SK-N-SH treated with all-trans-retinoic acid at 6 μM for 48 hours (cell line): Measurements from ENCODE around the gene CHRNA10.

ENCODE experiments used
- ARNTL ChIP-seq: fragments of 450-650 bp; formaldehyde crosslinking; IDR thresholded peaks from 2 replicates; pipeline ENCODE4 v1.5.0; 2020; ENCODE audit warnings: low read depth, mild to moderate bottlenecking, moderate library complexity, borderline replicate concordance
- ESRRG ChIP-seq: fragments of 250-450 bp; sonication (Bioruptor Pico); IDR thresholded peaks from 2 replicates; pipeline ENCODE4 v1.6.1; 2021; ENCODE audit warnings: mild to moderate bottlenecking
- ISL1 ChIP-seq: fragments of 250-450 bp; sonication (Bioruptor Pico); IDR thresholded peaks from 2 replicates; pipeline ENCODE4 v2.1.2; 2022; ENCODE audit warnings: mild to moderate bottlenecking, moderate library complexity
- PPARA ChIP-seq: fragments of 250-450 bp; sonication (Bioruptor Pico); IDR thresholded peaks from 2 replicates; pipeline ENCODE4 v1.5.0; 2020; ENCODE audit warnings: mild to moderate bottlenecking, borderline replicate concordance
- RARB ChIP-seq: fragments of 250-450 bp; sonication (Bioruptor Pico); IDR thresholded peaks from 2 replicates; pipeline ENCODE4 v1.8.0; 2021; ENCODE audit warnings: mild to moderate bottlenecking, moderate library complexity
- ZC3H10 ChIP-seq: fragments of 250-450 bp; sonication (Bioruptor Pico); IDR thresholded peaks from 2 replicates; pipeline ENCODE4 v1.5.1; 2021; ENCODE audit warnings: mild to moderate bottlenecking, moderate library complexity
- ZFP3 ChIP-seq: fragments of 250-450 bp; sonication (Bioruptor Pico); IDR thresholded peaks from 2 replicates; pipeline ENCODE4 v1.5.0; 2020; ENCODE audit warnings: mild to moderate bottlenecking, moderate library complexity
- ZFP30 ChIP-seq: fragments of 450-650 bp; formaldehyde crosslinking; IDR thresholded peaks from 2 replicates; pipeline ENCODE4 v1.5.0; 2022; ENCODE audit warnings: mild to moderate bottlenecking, moderate library complexity
- ZNF8 ChIP-seq: fragments of 450-650 bp; formaldehyde crosslinking; IDR thresholded peaks from 2 replicates; pipeline ENCODE4 v1.5.0; 2020; ENCODE audit warnings: mild to moderate bottlenecking, moderate library complexity
- TF ChIP-seq, protein P1 (sequence below): fragments of 250-450 bp; sonication (Bioruptor Pico); IDR thresholded peaks from 2 replicates; pipeline ENCODE4 v1.8.0; 2021; ENCODE audit warnings: low read depth, mild to moderate bottlenecking, moderate library complexity, borderline replicate concordance
- TF ChIP-seq, protein P2 (sequence below): fragments of 250-450 bp; sonication (Bioruptor Pico); IDR thresholded peaks from 2 replicates; pipeline ENCODE4 v1.5.1; 2021; ENCODE audit warnings: mild to moderate bottlenecking, moderate library complexity
- TF ChIP-seq, protein P3 (sequence below): fragments of 250-450 bp; sonication (Bioruptor Pico); IDR thresholded peaks from 2 replicates; pipeline ENCODE4 v1.8.0; 2020; ENCODE audit warnings: mild to moderate bottlenecking, moderate library complexity, borderline replicate concordance
- TF ChIP-seq, protein P4 (sequence below): fragments of 250-450 bp; sonication (Bioruptor Pico); IDR thresholded peaks from 2 replicates; pipeline ENCODE4 v1.5.1; 2020; ENCODE audit warnings: low read depth, mild to moderate bottlenecking, moderate library complexity
- TF ChIP-seq, protein P5 (sequence below): fragments of 250-450 bp; sonication (Bioruptor Pico); IDR thresholded peaks from 2 replicates; pipeline ENCODE4 v1.5.0; 2020; ENCODE audit warnings: mild to moderate bottlenecking, moderate library complexity

DNA sequence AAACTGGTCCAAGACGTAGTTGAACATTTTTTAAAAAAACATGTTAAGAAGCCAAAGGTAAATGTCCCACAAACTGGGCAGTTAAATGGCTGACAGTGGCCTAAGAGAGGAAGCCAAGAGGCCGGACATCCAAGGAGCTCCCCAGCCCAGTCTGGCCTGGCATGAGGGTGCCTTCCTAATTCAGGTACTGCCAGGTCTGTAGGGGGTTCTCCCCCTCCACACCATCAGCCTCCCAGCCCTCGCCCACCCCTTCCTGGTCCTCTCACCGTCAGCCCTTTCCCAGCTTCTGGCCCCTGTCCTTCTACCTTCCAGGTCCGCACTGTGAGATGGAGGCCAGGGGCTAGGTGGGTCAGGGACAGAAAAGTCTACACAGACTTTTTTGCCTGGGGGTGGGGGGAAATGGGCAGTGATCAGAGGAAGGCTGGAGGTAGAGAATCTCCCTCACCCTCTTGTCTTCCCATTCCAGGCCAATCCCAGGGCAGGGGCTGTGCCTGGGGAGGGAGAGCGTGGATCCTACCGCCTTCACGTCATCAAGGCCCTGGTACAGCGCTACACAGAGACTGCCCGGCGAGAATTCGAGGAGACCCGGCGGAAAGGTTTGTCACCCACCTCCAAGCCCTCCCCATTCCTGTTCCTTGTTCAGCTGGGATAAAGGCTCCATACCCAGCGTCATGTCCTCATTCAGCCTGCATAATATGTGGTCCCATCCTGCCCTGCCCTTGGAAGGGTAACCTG is 35.4 kb downstream of the CHRNA10 start:
- no peak for TF ChIP-seq PPARA
- no peak for TF ChIP-seq ZC3H10 (CRISPR knock-in tag)
- no peak for TF ChIP-seq ZFP30 (CRISPR knock-in tag)
- TF ChIP-seq ZNF8 (CRISPR knock-in tag) = no peak
- TF ChIP-seq ZFP3 = no peak
- no peak for TF ChIP-seq ISL1
- no peak for TF ChIP-seq ESRRG (CRISPR knock-in tag)
- TF ChIP-seq, protein P1, sequence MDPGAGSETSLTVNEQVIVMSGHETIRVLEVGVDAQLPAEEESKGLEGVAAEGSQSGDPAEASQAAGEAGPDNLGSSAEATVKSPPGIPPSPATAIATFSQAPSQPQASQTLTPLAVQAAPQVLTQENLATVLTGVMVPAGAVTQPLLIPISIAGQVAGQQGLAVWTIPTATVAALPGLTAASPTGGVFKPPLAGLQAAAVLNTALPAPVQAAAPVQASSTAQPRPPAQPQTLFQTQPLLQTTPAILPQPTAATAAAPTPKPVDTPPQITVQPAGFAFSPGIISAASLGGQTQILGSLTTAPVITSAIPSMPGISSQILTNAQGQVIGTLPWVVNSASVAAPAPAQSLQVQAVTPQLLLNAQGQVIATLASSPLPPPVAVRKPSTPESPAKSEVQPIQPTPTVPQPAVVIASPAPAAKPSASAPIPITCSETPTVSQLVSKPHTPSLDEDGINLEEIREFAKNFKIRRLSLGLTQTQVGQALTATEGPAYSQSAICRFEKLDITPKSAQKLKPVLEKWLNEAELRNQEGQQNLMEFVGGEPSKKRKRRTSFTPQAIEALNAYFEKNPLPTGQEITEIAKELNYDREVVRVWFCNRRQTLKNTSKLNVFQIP = no peak
- TF ChIP-seq, protein P2, sequence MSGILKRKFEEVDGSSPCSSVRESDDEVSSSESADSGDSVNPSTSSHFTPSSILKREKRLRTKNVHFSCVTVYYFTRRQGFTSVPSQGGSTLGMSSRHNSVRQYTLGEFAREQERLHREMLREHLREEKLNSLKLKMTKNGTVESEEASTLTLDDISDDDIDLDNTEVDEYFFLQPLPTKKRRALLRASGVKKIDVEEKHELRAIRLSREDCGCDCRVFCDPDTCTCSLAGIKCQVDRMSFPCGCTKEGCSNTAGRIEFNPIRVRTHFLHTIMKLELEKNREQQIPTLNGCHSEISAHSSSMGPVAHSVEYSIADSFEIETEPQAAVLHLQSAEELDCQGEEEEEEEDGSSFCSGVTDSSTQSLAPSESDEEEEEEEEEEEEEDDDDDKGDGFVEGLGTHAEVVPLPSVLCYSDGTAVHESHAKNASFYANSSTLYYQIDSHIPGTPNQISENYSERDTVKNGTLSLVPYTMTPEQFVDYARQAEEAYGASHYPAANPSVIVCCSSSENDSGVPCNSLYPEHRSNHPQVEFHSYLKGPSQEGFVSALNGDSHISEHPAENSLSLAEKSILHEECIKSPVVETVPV (CRISPR knock-in tag) = no peak
- no peak for TF ChIP-seq ARNTL (CRISPR knock-in tag)
- TF ChIP-seq, protein P3, sequence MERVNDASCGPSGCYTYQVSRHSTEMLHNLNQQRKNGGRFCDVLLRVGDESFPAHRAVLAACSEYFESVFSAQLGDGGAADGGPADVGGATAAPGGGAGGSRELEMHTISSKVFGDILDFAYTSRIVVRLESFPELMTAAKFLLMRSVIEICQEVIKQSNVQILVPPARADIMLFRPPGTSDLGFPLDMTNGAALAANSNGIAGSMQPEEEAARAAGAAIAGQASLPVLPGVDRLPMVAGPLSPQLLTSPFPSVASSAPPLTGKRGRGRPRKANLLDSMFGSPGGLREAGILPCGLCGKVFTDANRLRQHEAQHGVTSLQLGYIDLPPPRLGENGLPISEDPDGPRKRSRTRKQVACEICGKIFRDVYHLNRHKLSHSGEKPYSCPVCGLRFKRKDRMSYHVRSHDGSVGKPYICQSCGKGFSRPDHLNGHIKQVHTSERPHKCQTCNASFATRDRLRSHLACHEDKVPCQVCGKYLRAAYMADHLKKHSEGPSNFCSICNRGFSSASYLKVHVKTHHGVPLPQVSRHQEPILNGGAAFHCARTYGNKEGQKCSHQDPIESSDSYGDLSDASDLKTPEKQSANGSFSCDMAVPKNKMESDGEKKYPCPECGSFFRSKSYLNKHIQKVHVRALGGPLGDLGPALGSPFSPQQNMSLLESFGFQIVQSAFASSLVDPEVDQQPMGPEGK (CRISPR knock-in tag) = no peak
- TF ChIP-seq, protein P4, sequence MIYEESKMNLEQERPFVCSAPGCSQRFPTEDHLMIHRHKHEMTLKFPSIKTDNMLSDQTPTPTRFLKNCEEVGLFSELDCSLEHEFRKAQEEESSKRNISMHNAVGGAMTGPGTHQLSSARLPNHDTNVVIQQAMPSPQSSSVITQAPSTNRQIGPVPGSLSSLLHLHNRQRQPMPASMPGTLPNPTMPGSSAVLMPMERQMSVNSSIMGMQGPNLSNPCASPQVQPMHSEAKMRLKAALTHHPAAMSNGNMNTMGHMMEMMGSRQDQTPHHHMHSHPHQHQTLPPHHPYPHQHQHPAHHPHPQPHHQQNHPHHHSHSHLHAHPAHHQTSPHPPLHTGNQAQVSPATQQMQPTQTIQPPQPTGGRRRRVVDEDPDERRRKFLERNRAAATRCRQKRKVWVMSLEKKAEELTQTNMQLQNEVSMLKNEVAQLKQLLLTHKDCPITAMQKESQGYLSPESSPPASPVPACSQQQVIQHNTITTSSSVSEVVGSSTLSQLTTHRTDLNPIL (CRISPR knock-in tag) = no peak
- no peak for TF ChIP-seq RARB
- TF ChIP-seq, protein P5, sequence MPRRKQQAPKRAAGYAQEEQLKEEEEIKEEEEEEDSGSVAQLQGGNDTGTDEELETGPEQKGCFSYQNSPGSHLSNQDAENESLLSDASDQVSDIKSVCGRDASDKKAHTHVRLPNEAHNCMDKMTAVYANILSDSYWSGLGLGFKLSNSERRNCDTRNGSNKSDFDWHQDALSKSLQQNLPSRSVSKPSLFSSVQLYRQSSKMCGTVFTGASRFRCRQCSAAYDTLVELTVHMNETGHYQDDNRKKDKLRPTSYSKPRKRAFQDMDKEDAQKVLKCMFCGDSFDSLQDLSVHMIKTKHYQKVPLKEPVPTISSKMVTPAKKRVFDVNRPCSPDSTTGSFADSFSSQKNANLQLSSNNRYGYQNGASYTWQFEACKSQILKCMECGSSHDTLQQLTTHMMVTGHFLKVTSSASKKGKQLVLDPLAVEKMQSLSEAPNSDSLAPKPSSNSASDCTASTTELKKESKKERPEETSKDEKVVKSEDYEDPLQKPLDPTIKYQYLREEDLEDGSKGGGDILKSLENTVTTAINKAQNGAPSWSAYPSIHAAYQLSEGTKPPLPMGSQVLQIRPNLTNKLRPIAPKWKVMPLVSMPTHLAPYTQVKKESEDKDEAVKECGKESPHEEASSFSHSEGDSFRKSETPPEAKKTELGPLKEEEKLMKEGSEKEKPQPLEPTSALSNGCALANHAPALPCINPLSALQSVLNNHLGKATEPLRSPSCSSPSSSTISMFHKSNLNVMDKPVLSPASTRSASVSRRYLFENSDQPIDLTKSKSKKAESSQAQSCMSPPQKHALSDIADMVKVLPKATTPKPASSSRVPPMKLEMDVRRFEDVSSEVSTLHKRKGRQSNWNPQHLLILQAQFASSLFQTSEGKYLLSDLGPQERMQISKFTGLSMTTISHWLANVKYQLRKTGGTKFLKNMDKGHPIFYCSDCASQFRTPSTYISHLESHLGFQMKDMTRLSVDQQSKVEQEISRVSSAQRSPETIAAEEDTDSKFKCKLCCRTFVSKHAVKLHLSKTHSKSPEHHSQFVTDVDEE (CRISPR knock-in tag) = no peak
